ENCODE measurements around the gene RHBDL2. TPM values are rescaled to one million over a fixed set of nuclear protein-coding genes. Genes with fewer than 3 reads are reported as not detected.
"Not testable (repeated sequence)": the region's sequence is repeated elsewhere in the genome, so short reads cannot be mapped to it uniquely, and the experiment has no call there.

RHBDL2 gene
- total RNA-seq, 1 experiment from 2014 or later: 0.30 TPM

- CTCF ChIA-PET: no interaction called here
- no peaks in the 10 kb centered on the region for H3K27me3 Mint-ChIP-seq (ENCODE audit: insufficient read depth, unreplicated experiment)
These were observed 48.3 kb upstream of the RHBDL2 start for GRCh38 chr1:38989979-38990378.

GRCh38 chr1:38979380-38979779 lies 37.8 kb upstream of the RHBDL2 start:
- BruUV-seq (replicated peaks); DNase-seq (ENCODE audit: unreplicated experiment); H3K9me3 Mint-ChIP-seq (ENCODE audit: unreplicated experiment); H3K27ac Mint-ChIP-seq (ENCODE audit: low read depth, unreplicated experiment); CTCF ChIA-PET; H3K27me3 Mint-ChIP-seq (ENCODE audit: insufficient read depth, unreplicated experiment); H3K36me3 Mint-ChIP-seq (ENCODE audit: insufficient read depth, unreplicated experiment); H3K4me1 Mint-ChIP-seq (ENCODE audit: insufficient read depth, unreplicated experiment); POLR2A ChIA-PET; H3K4me3 Mint-ChIP-seq (ENCODE audit: unreplicated experiment); intact Hi-C loops (cut with micrococcal nuclease): not testable (repeated sequence)

More at GRCh38 chr1:38989979-38990378, 48.3 kb upstream of the RHBDL2 start:
- BruUV-seq (replicated peaks): no TSS peak
- no peaks in the 10 kb centered on the region for H3K9me3 Mint-ChIP-seq (ENCODE audit: unreplicated experiment)
- intact Hi-C loops (cut with micrococcal nuclease): no loop called here
- peak overlapping the region; percentile 42 for H3K27ac Mint-ChIP-seq (ENCODE audit: low read depth, unreplicated experiment)
- DNase-seq (ENCODE audit: unreplicated experiment): no peak
- H3K4me3 Mint-ChIP-seq (ENCODE audit: unreplicated experiment): peak overlapping the region; percentile 79
- TF ChIP-seq, protein P1, sequence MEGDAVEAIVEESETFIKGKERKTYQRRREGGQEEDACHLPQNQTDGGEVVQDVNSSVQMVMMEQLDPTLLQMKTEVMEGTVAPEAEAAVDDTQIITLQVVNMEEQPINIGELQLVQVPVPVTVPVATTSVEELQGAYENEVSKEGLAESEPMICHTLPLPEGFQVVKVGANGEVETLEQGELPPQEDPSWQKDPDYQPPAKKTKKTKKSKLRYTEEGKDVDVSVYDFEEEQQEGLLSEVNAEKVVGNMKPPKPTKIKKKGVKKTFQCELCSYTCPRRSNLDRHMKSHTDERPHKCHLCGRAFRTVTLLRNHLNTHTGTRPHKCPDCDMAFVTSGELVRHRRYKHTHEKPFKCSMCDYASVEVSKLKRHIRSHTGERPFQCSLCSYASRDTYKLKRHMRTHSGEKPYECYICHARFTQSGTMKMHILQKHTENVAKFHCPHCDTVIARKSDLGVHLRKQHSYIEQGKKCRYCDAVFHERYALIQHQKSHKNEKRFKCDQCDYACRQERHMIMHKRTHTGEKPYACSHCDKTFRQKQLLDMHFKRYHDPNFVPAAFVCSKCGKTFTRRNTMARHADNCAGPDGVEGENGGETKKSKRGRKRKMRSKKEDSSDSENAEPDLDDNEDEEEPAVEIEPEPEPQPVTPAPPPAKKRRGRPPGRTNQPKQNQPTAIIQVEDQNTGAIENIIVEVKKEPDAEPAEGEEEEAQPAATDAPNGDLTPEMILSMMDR (IDR thresholded peaks at IDR 0.05; ENCODE audit: unreplicated experiment): no peak
- H3K4me1 Mint-ChIP-seq (ENCODE audit: insufficient read depth, unreplicated experiment): peaks cover 29% of the 10 kb centered on the region
- H3K36me3 Mint-ChIP-seq (ENCODE audit: insufficient read depth, unreplicated experiment): peaks cover 12% of the 10 kb centered on the region
- POLR2A ChIA-PET: interaction anchor here (0.6 to 2.0 kb wide), 9 partner anchors 7 to 1086 kb away, joined by 3 to 16 read pairs (median 4); partner anchors contain the start of genes MYCBP, NDUFS5 and RHBDL2

GRCh38 chr1:38978245-38978542 lies 36.6 kb upstream of the RHBDL2 start:
- H3K27me3 Mint-ChIP-seq (ENCODE audit: insufficient read depth, unreplicated experiment); BruUV-seq (replicated peaks); intact Hi-C loops (cut with micrococcal nuclease); DNase-seq (ENCODE audit: unreplicated experiment); H3K36me3 Mint-ChIP-seq (ENCODE audit: insufficient read depth, unreplicated experiment); H3K27ac Mint-ChIP-seq (ENCODE audit: low read depth, unreplicated experiment); CTCF ChIA-PET; POLR2A ChIA-PET; H3K4me3 Mint-ChIP-seq (ENCODE audit: unreplicated experiment); H3K4me1 Mint-ChIP-seq (ENCODE audit: insufficient read depth, unreplicated experiment); H3K9me3 Mint-ChIP-seq (ENCODE audit: unreplicated experiment): not testable (repeated sequence)

DNA sequence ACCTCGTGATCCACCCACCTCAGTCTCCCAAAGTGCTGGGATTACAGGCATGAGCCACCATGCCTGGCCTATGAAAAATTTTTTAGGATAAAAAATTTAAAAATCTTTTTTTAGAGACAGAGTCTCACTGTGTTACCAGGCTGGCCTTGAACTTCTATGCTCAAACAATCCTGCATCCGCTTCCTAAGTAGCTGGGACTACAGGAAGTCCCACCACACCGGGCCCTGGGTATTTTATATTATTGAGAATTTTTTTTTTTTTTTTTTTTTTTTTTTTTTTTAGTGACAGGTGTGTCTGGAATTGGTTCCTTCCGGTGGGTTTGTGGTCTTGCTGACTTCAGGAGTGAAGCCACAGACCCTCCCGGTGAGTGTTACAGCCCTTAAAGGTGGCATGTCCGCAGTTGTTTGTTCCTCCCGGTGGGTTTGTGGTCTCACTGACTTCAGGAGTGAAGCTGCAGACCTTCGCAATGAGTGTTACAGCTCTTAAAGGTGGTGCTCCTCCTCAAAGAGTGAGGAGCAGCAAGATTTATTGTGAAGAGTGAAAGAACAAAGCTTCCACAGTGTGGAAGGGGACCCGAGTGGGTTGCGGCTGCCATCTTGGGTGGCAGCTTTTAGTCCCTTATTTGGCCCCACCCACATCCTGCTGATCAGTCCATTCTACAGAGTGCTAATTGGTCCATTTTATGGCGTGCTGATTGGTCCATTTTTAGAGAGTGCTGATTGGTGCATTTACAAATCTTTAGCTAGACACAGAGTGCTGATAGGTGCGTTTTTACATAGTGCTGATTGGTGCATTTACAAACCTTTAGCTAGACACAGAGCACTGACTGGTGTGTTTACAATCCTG lies 36.0 kb upstream of the RHBDL2 start:
- H3K27ac Mint-ChIP-seq (ENCODE audit: low read depth, unreplicated experiment); BruUV-seq (replicated peaks); H3K27me3 Mint-ChIP-seq (ENCODE audit: insufficient read depth, unreplicated experiment); H3K4me3 Mint-ChIP-seq (ENCODE audit: unreplicated experiment); H3K4me1 Mint-ChIP-seq (ENCODE audit: insufficient read depth, unreplicated experiment); POLR2A ChIA-PET; DNase-seq (ENCODE audit: unreplicated experiment); intact Hi-C loops (cut with micrococcal nuclease); H3K9me3 Mint-ChIP-seq (ENCODE audit: unreplicated experiment); H3K36me3 Mint-ChIP-seq (ENCODE audit: insufficient read depth, unreplicated experiment): not testable (repeated sequence)
- CTCF ChIA-PET: interaction anchor here (0.7 kb wide), 1 partner anchor 924 kb away, joined by 3 read pairs; no protein-coding TSS in a partner anchor

- intact Hi-C loops (cut with micrococcal nuclease): no loop called here
- CTCF ChIA-PET: no interaction called here
- H3K27me3 Mint-ChIP-seq (ENCODE audit: insufficient read depth, unreplicated experiment): no peaks in the 10 kb centered on the region
These were observed 32.2 kb upstream of the RHBDL2 start for GRCh38 chr1:38973659-38974437.

GRCh38 chr1:38973145-38973544 lies 31.5 kb upstream of the RHBDL2 start:
- H3K4me3 Mint-ChIP-seq (ENCODE audit: unreplicated experiment); BruUV-seq (replicated peaks); H3K27ac Mint-ChIP-seq (ENCODE audit: low read depth, unreplicated experiment); H3K4me1 Mint-ChIP-seq (ENCODE audit: insufficient read depth, unreplicated experiment); DNase-seq (ENCODE audit: unreplicated experiment); intact Hi-C loops (cut with micrococcal nuclease); H3K9me3 Mint-ChIP-seq (ENCODE audit: unreplicated experiment); H3K36me3 Mint-ChIP-seq (ENCODE audit: insufficient read depth, unreplicated experiment); POLR2A ChIA-PET; H3K27me3 Mint-ChIP-seq (ENCODE audit: insufficient read depth, unreplicated experiment); CTCF ChIA-PET: not testable (repeated sequence)

More at GRCh38 chr1:38973659-38974437, 32.2 kb upstream of the RHBDL2 start:
- no peak for DNase-seq (ENCODE audit: unreplicated experiment)
- Mint-ChIP-seq H3K4me1 (ENCODE audit: insufficient read depth, unreplicated experiment) (no peaks in the 10 kb centered on the region), H3K9me3 (ENCODE audit: unreplicated experiment) (no peaks in the 10 kb centered on the region), H3K36me3 (ENCODE audit: insufficient read depth, unreplicated experiment) (no peaks in the 10 kb centered on the region), H3K27ac (ENCODE audit: low read depth, unreplicated experiment) (no peak overlapping the region), H3K4me3 (ENCODE audit: unreplicated experiment) (no peak overlapping the region)
- TF ChIP-seq, protein P1 (IDR thresholded peaks at IDR 0.05; ENCODE audit: unreplicated experiment): no peak
- no TSS peak for BruUV-seq (replicated peaks)
- POLR2A ChIA-PET: no interaction called here
